K562 (cell line): ENCODE measurements around the gene PRPF6. TPM values are rescaled to one million over a fixed set of nuclear protein-coding genes. Genes with fewer than 3 reads are reported as not detected.

Experiments
- BACH1 ChIP-seq: fragments of 200-800 bp; sonication (Bioruptor generic); IDR thresholded peaks from 2 replicates; pipeline ENCODE4 v1.6.1; 2016; ENCODE audit warnings: missing genetic modification characterization, missing compliant biosample characterization
- DPF2 ChIP-seq: fragments of 450-650 bp; IDR thresholded peaks from 2 replicates; pipeline ENCODE4 v1.6.1; 2016
- FOXM1 ChIP-seq, 2 experiments: fragments of 450-650 bp in 1 of 2; sonication (generic) in 1 of 2; formaldehyde crosslinking in 1 of 2; IDR thresholded peaks; 2 replicates each; pipeline versions ENCODE4 v1.6.1 to v1.9.0; 2017 to 2022; ENCODE audit warnings: low read depth in 2 of 2, mild to moderate bottlenecking in 2 of 2, missing genetic modification reagents in 1 of 2, moderate library complexity in 1 of 2
- HDAC1 ChIP-seq, 2 experiments: fragments of 450-650 bp; IDR thresholded peaks; 2 replicates each; pipeline ENCODE4 v1.6.1; 2016 to 2017; ENCODE audit warnings: inconsistent platforms in 1 of 2, mild to moderate bottlenecking in 1 of 2, moderate library complexity in 1 of 2
- MAFF ChIP-seq: IDR thresholded peaks from 2 replicates; pipeline ENCODE4 v1.6.1; 2012; ENCODE audit warnings: low read length, improper control_type of control experiment
- PHF8 ChIP-seq: fragments of 200-600 bp; sonication (generic); IDR thresholded peaks from 2 replicates; pipeline ENCODE4 v1.6.1; 2012; ENCODE audit warnings: mixed run types, mild to moderate bottlenecking, inconsistent platforms, low read length, moderate library complexity, borderline replicate concordance
- RAD21 ChIP-seq, 2 experiments: fragments of 250-450 bp in 1 of 2; fragments of 450-650 bp in 1 of 2; sonication (Bioruptor Pico) in 1 of 2; formaldehyde crosslinking in 1 of 2; IDR thresholded peaks in 1 of 2; conservative IDR thresholded peaks in 1 of 2; 2 replicates each; pipeline versions ENCODE4 v1.4.0 to v1.8.0; 2020 to 2022; ENCODE audit warnings: mild to moderate bottlenecking in 2 of 2, moderate library complexity in 1 of 2
- RBM15 ChIP-seq: fragments of 200-400 bp; formaldehyde crosslinking; IDR thresholded peaks from 2 replicates; pipeline ENCODE4 v1.6.1; 2018; ENCODE audit warnings: mild to moderate bottlenecking, low read length, moderate library complexity; ENCODE audit not compliant: insufficient read depth
- SOX6 ChIP-seq: fragments of 450-650 bp; IDR thresholded peaks from 2 replicates; pipeline ENCODE4 v1.6.1; 2014; ENCODE audit warnings: mild to moderate bottlenecking
- SP1 ChIP-seq: sonication (generic); formaldehyde crosslinking; IDR thresholded peaks from 2 replicates; pipeline ENCODE4 v1.8.1; 2022; ENCODE audit warnings: mild to moderate bottlenecking, missing genetic modification reagents
- TCF7 ChIP-seq: sonication (generic); IDR thresholded peaks from 2 replicates; pipeline ENCODE4 v1.6.1; 2016; ENCODE audit warnings: antibody characterized with exemption, borderline replicate concordance
- ZFX ChIP-seq: sonication (generic); formaldehyde crosslinking; IDR thresholded peaks from 2 replicates; pipeline ENCODE4 v1.8.0; 2022; ENCODE audit warnings: mild to moderate bottlenecking, missing genetic modification reagents, moderate library complexity
- polyA plus RNA-seq, 8 experiments: library from polyadenylated mRNA; depleted of rRNA in 4 of 8; stranded (reverse) in 5 of 8; unstranded in 3 of 8; fragments of >200 nt; fragmentation: Nextera tagmentation in 2 of 8; fragmentation: Illumina TruSeq in 1 of 8; extraction: Ambion mirVana in 2 of 8; extraction: Trizol in 1 of 8; gene quantifications; 2 replicates each; pipeline versions ENCODE4 v1.2.1 to v1.2.3, GENCODE V29; 2011 to 2014; ENCODE audit warnings: inconsistent platforms in 1 of 8, missing spikeins in 1 of 8
- total RNA-seq, 7 experiments: library from RNA; depleted of rRNA in 6 of 7; stranded (reverse); fragments of >200 nt in 6 of 7; fragmentation: Illumina TruSeq in 2 of 7; extraction: Trizol in 2 of 7; gene quantifications; 2 replicates each; pipeline versions ENCODE4 v1.2.1 to v1.2.3, GENCODE V29; 2011 to 2021; ENCODE audit warnings: low replicate concordance in 1 of 7
- TF ChIP-seq, protein P1 (sequence below), 2 experiments: fragments of 450-650 bp; formaldehyde crosslinking in 1 of 2; IDR thresholded peaks; 2 replicates each; pipeline versions ENCODE4 v1.4.0 to v1.6.1; 2014 to 2020; ENCODE audit warnings: mild to moderate bottlenecking in 2 of 2, borderline replicate concordance in 1 of 2, low read depth in 1 of 2
- TF ChIP-seq, protein P2 (sequence below): fragments of 250-450 bp; sonication (Bioruptor Pico); IDR thresholded peaks from 2 replicates; pipeline ENCODE4 v1.5.0; 2021

PRPF6 gene
- total and polyA plus RNA-seq, 9 of the 15 experiments (the other 6 are each of a cell fraction or from before 2014, with no cell fraction given) = 4.2 to 83.2 (median 59.9) TPM

GRCh38 chr20:64050261-64051032, 69.5 kb downstream of the PRPF6 start (continued):
- TF ChIP-seq, protein P1, sequence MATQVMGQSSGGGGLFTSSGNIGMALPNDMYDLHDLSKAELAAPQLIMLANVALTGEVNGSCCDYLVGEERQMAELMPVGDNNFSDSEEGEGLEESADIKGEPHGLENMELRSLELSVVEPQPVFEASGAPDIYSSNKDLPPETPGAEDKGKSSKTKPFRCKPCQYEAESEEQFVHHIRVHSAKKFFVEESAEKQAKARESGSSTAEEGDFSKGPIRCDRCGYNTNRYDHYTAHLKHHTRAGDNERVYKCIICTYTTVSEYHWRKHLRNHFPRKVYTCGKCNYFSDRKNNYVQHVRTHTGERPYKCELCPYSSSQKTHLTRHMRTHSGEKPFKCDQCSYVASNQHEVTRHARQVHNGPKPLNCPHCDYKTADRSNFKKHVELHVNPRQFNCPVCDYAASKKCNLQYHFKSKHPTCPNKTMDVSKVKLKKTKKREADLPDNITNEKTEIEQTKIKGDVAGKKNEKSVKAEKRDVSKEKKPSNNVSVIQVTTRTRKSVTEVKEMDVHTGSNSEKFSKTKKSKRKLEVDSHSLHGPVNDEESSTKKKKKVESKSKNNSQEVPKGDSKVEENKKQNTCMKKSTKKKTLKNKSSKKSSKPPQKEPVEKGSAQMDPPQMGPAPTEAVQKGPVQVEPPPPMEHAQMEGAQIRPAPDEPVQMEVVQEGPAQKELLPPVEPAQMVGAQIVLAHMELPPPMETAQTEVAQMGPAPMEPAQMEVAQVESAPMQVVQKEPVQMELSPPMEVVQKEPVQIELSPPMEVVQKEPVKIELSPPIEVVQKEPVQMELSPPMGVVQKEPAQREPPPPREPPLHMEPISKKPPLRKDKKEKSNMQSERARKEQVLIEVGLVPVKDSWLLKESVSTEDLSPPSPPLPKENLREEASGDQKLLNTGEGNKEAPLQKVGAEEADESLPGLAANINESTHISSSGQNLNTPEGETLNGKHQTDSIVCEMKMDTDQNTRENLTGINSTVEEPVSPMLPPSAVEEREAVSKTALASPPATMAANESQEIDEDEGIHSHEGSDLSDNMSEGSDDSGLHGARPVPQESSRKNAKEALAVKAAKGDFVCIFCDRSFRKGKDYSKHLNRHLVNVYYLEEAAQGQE (IDR thresholded peaks at IDR 0.05; ENCODE audit: borderline replicate concordance) = 0 out of 2 replicates have a peak, but pooled peaks have one; percentile 5
- TF ChIP-seq, protein P1 (CRISPR knock-in tag; IDR thresholded peaks at IDR 0.05; ENCODE audit: low read depth) = no peak
- TF ChIP-seq SP1 (CRISPR knock-in tag) (0 out of 2 replicates have a peak, but pooled peaks have one; percentile 31), SOX6 (no peak), ZFX (CRISPR knock-in tag) (peak; percentile 68), FOXM1 (IDR thresholded peaks at IDR 0.05; ENCODE audit: low read depth) (no peak), FOXM1 (CRISPR knock-in tag; IDR thresholded peaks at IDR 0.05; ENCODE audit: low read depth) (0 out of 2 replicates have a peak, but pooled peaks have one; percentile 25), HDAC1 (IDR thresholded peaks at IDR 0.05) (peak in 1 of 2 experiments; percentile 41; a peak in 1 of 4 replicates), RBM15 (no peak), BACH1 (no peak), PHF8 (peak; percentile 53; the same call in 1 of the 2 replicates), MAFF (no peak), TCF7 (no peak), DPF2 (0 out of 2 replicates have a peak, but pooled peaks have one; percentile 11), RAD21 (CRISPR knock-in tag; conservative IDR thresholded peaks at IDR 0.05 in 1 of 2, IDR thresholded peaks at IDR 0.05 in 1 of 2) (peak; percentile 5 to 38; a peak in 2 of 4 replicates)
- TF ChIP-seq, protein P2, sequence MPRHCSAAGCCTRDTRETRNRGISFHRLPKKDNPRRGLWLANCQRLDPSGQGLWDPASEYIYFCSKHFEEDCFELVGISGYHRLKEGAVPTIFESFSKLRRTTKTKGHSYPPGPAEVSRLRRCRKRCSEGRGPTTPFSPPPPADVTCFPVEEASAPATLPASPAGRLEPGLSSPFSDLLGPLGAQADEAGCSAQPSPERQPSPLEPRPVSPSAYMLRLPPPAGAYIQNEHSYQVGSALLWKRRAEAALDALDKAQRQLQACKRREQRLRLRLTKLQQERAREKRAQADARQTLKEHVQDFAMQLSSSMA (CRISPR knock-in tag) = no peak; the same call in 1 of the 2 replicates
